GM21423 (cell line): ENCODE results near the gene PBX1.

Experiments
- ATAC-seq: cut with Tn5 transposase; IDR thresholded peaks from one replicate; pipeline ENCODE4 v1.9.1; 2021; ENCODE audit warnings: mild to moderate bottlenecking, moderate library complexity; ENCODE audit not compliant: unreplicated experiment

The PBX1 gene

DNA sequence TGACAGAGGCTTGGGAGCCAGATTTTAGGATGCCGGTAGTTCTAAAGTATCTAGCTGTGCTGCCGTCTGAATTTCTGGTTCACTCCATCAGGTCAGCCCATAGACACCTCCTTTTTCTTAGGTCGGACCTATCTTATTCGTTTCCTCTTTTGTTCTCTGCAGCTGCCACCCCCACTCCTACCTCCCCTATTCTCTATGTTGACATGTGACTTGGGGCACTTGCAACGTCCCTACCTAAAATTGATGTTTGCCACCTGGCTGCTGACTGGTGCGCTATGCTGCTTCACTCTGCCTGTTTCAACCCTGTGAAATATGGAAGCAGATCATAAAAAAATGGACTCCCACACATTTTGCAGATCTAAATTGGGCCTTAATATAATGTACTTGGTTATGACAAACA, 55.3 kb downstream of the PBX1 start:
- no peak for ATAC-seq

DNA sequence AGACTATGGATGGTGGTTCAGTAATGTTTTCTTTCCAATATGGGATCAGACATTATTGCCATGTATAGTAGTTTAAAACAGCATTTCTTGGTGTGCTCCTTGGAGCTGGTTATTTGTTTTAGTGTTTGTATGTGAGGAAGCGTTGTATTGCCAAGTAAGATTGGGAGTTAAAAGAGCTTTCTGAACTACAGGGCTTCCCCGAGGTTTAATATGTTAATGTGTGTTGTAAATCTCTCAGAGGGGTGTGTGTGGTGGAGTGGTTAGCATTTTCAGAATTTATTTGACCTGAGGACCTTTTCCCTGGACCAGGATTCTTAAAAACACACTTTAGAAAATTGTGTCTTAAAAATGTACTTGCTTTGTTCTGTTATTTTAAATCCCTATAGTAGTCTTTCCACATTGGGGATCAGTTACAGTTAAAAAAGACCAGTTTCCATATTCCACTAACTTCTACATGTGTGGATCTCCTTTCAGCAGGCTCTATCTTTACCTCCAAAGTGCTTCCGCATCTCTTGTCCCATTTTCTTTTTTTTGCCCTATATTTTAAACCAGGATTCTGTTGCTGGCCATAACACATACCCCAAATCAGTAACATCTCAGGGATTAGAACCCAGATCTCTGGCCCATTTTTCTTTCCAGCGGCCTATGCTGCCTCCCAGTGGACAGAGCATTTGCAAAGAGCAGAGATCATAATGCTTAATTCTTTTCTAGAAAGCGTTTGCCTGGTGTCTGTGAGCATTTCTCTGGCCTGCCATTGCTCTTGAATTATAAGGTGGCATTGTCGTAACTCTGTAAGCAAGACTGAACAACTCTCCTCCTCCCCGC, 58.6 kb downstream of the PBX1 start:
- ATAC-seq, result no peak

DNA sequence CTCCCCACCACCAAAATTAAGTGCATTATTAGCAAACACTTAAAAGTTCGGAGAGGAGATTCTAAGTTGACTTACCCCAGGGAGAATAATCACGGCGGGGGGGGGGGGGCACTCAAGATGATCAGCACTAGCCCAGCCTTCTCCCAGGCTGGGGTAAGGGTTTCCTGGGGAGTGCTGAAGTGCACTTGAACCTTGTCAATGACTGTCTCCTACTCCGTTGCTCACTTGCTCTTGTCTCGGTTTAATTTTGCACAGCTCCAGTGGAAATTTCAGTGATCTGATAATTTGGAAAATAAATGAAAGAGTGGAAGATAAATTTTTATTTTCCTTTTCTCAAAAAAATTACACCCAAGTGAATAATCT, 59.2 kb downstream of the PBX1 start:
- no peak for ATAC-seq

DNA sequence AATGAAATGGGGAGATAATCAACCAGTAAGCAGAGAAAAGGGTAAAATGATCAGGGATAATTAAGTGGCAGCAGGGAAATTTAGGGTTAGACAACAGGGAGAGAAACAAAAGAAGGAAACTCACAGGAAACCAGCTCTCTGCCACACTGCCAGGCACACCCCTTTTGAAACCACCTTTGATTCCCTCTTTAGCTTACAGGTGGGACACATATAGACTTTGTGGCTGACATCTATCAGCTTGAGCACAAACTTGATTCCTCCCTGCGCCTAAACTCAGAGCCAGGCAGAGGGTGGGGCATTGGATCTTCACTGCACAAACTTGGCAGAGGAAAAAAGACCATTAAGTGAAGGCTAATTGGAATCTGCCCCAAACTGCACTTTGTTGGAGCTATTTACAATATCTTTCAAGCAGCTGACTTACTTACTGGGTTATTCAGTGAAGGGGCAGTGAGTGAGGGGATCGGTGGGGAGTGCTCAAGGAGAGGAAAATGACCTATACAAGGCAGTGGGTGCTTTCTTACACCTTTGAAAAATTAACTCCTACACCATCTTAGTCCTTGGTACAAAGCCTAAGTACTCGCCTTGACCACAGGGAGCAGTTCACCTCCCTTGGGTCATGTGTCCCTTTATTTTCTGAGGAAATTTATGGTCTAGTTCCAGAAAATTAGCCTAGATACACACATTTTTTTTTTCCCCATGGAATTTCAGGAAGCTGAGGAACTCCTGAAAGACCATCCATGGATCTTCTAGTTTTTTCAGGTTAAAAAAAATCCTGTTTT, 60.2 kb downstream of the PBX1 start:
- no peak for ATAC-seq

DNA sequence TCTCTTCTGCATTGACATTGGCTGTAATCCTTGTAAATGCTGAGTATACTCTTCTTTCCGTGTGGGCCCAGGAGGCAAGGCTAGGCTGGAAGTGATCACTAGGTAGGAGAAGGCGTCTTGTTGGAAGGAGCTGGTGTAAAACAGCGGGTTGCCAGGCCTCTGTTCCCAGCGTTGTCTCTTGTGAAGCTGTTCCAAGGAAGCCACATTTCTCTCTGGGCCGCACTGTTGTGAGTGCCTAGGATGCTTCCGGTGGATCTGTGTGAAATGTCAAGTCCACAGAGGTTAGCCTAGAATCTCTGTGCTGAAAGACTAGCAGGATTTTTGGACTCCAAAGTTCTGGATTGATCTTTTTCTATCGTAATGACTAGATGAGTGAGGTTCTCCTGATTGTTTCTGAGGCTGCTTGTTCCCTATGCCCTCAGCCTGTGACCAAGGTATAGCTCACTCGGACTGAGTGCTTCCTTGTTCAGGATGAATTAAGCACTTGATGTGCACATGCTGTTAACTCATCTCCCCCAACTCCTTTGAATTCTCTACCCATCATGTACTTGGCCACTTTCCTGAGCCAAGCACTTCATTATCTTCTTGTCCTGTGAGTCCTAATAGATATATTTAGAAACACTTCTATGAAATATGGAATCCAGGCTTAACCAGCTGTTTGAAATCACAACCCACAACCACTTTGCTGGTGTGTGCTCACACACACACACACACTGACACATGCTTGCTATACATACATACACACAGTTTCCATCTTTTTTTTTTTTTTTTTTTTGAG, 63.3 kb downstream of the PBX1 start:
- ATAC-seq, result no peak

DNA sequence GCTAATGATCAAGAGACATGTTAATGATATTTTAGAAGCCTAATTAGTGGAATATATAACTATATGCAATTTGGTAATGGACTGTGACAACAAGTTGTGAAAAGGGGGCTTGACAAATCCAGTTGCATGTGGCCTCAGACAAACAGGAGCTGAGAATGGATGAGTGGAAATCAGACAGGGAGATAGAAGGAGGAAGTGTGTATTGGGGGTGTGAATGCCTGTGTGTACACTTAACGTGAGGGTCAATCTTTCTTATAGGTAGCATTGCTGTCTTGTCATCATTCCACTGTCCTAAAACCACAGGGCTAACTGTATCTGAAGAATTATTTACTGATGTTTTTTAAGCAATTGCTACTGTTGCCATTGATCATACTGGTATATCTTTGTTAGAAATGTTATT, 64.8 kb downstream of the PBX1 start:
- ATAC-seq, result no peak

DNA sequence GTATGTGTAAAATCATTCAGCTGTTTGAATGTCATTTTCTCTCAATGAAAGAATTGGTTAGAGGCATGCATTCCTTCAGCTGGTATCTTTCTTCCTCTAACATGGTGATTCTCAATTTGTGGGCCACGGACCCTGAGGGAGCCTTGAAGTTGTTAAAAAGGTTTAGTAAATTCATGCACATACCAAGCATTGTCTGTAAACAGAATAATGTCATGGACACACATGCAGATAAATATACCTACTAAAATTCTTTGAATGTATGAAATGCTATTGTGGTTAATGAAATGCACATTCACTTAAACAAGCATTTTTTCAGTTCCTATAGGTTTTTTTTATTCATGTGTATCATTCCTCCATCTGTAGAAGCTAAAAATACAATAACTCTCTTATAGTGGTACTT, 65.4 kb downstream of the PBX1 start:
- no peak for ATAC-seq

DNA sequence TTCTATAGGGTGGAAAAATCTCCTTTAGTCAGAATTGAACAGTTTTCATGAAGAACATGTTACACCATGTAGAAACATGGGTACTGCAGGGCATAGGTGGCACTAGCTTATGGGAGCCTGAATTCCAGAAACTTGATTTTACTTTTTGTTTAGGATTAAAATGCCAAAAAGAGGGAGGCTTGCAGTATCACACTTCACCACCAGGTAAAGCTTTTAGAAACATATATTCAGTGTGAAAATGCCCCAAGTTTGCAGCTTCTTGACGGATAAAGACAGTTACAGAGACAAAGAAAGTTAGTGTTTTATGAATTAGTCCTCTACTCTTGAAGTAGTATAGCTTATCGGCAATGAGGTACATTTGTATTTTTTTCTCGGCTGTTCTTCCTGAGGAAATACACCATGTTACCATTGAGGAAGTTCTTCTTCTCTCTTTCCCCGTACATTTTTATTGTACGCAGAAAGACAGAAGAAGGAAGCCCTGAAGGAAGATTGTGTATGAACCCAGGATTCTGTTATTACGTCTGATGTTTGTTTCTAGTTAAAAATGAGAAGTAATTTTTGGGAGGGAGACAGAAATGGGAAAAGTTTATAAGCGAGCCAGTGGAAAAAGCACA, 66.1 kb downstream of the PBX1 start:
- ATAC-seq, result no peak

DNA sequence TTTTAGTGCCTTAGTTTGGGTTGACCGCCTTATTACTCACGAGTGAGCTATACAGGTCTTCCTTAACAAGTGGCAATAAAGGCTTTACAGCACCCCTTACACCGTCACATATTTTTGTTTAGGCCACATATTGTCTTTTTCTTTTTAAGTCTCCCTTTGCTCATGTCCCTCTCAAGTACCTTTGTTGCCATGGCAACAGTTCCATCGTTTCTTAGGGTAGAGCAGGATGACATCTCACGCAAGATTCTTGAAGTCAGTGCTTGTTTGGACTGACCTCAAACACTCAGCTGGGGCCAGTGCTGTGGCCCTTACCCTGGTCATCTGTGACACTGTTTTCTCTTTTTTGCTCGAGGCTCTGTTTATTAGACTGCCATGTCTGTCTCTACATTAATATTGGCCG, 69.8 kb downstream of the PBX1 start:
- no peak for ATAC-seq

DNA sequence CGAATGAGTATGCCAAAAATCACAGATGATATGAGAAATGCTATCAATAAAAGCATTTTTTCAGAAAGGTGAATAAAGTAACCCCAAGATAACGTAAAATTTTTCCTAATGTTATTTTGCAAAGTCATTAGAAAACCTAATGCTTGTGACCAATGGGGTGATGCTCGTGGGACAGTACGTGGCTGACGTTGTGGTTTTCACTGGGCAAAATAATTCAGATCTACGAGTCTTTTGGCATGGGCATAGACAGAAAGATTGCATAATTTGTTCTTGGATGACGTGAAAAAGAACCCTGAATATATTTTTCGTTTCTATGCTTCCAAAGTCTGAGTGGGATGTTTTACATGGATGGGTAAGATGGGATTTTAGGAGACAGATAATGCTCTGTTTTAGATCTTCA, 71.0 kb downstream of the PBX1 start:
- no peak for ATAC-seq

DNA sequence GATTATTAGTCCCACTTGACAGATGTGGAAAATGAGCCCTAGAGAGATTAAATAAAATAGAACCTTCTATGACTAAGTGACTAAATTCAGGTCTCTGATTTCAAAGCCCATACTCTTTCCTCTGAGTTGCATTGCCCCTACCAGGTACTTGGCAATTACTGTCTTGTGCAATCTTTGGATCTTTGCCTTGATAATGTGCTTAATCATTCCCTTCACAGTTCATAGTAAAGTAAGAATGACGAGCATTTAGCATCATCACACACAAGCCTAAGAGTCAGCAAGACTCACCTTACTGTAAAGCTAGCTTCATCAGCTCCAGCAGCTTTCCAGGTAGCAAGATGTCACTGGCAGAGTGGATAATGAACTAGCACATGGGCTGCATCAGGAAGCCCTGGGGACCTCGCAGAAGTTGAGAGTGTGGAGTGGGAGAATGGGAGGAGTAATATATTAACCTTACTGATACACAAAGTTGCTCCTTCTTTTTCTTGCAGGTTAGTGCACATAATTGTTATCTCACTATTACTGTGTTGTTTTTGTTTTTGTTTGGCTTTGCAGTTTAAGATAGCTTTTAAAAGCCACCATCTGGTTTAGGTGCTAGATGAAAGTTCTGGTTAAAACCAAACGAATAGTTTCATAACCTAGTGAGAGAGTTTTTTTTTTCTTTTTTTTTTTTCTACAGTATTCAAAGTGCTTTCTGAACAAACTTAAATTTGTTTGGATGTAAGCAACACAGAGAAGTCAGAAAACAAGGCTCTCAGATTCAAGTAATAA, 71.8 kb downstream of the PBX1 start:
- ATAC-seq, result no peak

DNA sequence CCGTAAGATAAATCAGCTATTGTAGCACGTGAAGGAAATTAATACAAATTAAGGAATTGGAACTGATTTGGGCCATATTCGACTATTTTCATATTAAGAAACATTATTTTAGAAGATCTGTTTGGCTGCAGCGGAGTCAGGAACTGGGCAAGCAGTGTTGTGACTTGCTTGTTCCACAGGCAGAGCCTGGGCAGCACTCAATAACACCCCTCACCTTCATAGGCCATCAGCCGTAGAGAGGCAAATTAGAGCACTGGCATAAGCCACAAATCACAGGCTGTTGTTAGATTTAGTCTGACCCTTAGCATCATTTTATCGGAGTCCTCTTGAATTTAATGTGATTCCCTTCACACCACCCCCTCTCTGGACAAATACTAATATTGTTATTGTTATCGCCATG, 72.8 kb downstream of the PBX1 start:
- no peak for ATAC-seq

DNA sequence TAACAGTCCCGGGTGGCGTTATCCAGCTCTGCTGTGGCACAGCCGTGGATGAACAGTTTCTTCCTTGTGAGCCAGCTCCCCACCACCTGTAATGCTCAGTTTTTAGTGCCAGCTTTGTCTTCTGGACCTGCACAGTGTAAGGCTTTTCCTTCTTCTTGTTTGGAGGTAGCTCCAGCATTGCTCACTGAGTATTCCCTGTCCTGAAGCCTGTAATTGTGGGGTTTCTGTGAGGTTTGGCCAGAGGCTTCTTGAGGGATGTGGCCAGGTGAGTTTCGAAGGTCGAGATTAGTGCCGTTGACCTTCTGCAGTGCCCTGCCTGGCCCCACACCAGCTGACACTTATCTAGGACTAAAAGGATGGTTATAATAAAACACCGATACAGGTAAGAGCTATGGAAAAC, 75.0 kb downstream of the PBX1 start:
- ATAC-seq, result no peak

DNA sequence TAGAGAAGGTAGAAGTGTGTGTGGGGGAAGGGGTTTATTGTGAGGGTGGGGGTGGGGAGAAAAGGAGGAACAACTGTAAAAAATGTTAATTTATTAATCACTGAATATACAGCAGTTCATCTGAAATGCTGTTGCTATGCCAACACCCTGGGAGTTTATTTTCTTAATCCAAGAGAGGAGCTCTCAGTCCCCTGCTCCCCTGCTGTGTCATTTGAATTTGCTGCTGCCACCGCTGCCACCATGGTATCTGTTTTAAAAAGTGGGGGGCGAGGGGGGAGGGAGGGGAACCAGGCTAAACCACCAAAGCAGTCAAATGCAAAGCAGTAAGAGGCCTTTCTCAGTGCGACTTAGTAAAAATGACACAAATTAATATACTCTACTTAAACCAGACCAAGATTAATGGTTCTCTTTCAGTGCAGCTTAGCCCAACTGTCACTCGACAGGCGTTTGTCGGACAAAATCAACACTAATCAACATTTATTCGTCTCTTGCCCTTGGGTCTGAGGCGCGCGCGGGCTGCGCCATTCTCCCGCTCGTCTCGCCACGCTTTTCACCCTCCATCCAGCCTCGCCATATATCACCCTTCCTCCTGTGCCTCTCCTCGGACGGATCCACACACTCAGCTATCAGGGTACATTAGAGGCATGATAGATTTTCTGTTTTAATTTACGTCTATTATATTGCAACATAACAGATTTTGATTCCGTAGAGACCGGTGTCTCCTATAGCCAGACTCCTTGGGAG, 76.2 kb downstream of the PBX1 start:
- no peak for ATAC-seq

DNA sequence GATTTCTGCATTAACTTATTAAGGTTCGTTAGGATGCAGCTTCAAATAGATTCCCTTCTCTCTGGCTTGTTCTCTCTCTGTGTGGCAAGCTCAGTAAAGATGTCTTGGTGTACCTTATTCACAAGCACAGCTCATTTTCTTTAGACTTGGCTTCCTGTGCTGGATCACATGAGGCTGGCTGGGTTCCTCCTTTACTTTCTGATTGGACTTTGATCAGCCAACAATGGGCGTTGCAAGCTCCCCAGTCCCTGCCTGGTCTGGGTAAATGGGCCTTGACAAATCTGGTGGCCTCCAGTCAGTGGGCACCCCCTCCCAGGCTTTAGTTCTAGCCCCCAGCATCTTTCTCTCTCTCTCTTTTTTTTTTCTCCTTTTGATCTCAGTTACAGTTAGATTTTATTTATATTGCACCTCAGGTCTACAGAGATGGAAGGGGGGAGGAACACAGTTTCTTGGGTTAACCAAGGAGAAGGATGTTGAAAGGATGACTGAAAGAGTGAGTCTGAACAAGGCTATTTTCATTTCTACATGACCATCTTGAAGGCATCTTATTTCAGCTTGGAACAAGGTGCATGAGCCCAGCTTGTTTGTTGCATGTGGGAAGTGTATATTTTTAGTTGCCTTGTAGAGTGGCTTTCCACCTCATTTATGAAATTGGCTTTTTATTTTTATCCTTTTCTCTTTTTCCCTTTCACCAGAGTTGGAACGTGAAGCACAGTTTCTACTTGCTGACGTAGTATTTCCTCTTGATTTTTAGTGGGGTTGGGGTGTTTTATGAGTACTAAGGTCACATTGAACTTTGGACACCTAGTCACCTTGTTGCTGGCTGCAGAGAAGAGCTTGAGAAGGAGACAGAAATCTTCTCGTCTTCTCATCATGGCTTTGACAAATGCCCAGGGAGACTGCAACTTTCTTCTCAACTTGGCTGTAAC, 77.1 kb downstream of the PBX1 start:
- no peak for ATAC-seq

DNA sequence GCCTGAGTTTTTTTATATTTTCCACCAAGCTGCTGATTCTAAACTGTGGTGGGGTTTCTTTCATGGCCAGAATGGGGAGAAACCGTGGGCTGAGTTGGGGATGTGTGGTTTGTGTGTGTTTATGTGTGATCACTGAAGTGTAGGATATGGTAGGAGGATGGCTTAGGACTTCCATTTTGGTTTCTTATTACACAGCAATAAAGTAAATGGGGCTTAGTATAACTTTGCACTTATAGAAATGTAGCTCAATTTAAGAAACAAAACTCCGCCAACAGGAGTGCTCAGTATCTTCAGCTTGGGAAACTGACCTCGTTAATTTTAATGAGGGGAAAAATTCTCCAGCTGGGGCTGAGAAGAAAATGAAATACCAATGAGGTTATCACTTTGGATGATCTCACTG, 77.8 kb downstream of the PBX1 start:
- no peak for ATAC-seq

DNA sequence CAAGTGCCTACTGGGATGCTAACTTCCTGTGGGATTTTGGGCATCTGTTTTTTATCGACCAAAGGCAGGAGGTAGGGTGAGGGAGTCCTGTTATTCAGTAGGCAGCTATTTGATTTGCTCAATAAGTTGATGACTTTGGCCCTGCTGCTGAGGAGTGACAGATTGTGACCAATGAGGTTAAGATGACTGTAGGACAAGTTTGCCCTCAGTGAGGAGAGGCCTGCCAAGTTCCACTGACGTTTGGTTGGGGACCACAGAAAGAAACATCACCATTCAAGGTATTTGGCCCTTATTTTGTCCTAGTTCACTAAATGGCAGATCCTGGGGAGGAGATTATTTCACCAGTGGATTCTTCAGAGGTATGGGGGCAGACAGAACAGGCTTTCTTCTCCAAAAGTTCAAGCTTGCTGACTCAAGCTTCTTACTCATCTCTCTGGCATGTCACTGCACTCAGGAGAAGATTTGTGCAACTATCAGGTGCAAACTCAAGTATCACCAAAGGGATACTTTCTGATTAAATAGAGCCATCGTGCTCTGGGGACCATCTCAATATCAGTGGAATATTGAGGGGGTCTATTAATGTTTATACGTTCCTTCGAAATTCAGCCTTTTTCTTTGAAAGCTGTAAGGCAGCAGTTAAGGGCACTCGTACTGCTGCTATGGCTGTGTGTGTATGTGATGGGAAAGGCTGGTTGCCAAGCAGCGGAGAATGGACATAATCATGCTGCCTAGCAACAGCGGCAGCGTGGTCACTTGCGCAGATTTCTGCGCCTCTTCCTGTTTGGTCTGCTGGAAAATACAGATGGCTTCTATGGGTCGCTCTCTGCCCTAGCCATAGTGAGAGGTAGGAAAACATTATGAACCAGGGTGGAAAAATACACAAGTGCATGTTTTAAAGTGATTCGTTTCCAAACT, 78.7 kb downstream of the PBX1 start:
- no peak for ATAC-seq
